ENCODE measurements around the gene BRSK2. TPM values are rescaled to one million over a fixed set of nuclear protein-coding genes. Genes with fewer than 3 reads are reported as not detected.
"Not testable (repeated sequence)": the region's sequence is repeated elsewhere in the genome, so short reads cannot be mapped to it uniquely, and the experiment has no call there.

BRSK2 gene
- total RNA-seq, 1 donor from 2014 or later, result 1.0 TPM

DNA sequence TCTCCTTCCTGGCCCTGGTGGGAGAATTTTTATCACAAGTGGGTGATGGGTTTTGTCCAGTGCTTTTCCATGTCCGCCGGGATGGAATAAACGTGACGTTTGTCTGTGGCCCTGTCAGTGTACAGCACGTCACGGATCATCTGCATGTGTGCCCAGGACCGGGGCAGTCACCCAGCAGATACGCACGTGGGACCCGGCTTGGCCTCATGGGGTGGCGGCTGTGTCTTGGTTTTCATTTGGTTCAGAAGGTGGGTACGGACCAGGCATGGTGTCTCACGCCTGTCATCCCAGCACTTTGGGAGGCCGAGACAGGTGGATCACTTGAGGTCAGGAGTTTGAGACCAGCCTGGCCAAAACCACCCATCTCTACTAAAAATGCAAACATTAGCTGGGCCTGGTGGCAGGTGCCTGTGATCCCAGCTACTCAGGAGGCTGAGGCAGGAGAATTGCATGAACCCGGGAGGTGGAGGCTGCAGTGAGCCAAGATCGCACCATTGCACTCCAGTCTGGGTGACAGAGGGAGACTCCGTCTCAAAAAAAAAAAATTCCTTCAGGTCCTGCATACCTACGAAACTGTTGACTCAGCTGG, 42.2 kb upstream of the BRSK2 start:
- H3K27ac ChIP-seq (ENCODE audit: low read depth, low read length); H3K4me1 ChIP-seq (ENCODE audit: control insufficient read depth in 3 of 3, insufficient read depth in 3 of 3, low read length in 3 of 3); H3K9me3 ChIP-seq (ENCODE audit: control insufficient read depth in 3 of 3, low read length in 3 of 3); H3K36me3 ChIP-seq (ENCODE audit: control insufficient read depth in 3 of 3, insufficient read depth in 3 of 3, low read length in 3 of 3); H3K4me3 ChIP-seq (ENCODE audit: low read length in 3 of 3); H3K9ac ChIP-seq (ENCODE audit: low read depth in 1 of 3, low read length in 3 of 3): not testable (repeated sequence)
- peaks cover 8 to 21% (median 10%) of the 10 kb centered on the region in 3 donors for H3K27me3 ChIP-seq (ENCODE audit: control insufficient read depth in 3 of 3, insufficient read depth in 3 of 3, low read length in 3 of 3)

DNA sequence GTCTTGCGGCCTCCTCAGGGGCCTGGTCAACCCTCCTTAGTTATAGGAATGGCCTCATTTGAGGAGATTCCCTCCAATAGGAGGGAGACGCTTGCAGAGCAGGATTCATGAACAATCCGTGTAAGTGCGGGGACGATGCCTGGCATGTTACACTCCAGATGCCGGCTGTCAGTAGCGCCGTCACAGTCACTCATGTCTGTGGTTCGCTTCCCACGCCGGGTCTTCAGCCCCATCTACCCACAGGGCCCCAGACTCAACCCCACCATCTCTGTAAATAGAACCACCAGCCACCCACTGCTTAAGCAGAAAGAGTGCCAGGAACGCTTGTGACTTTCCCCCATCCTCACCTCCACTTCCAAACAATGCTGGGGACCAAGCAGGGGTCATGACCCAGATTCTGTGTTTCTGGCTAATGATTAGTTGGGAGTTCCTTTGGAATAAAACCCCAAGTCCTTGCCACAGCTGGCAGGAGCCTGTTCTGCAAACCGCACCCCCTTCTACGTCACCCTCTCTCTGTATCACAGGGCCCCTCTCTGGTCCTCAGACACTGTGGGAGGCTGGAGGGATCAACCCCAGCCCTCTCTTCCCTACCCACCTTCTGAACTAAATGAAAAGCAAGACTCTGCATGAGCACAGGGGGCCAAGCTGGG, 41.5 kb upstream of the BRSK2 start:
- Histone ChIP-seq H3K4me3 (ENCODE audit: low read length in 3 of 3) (no peak overlapping the region), H3K36me3 (ENCODE audit: control insufficient read depth in 3 of 3, insufficient read depth in 3 of 3, low read length in 3 of 3) (no peaks in the 10 kb centered on the region), H3K9ac (ENCODE audit: low read depth in 1 of 3, low read length in 3 of 3) (no peak overlapping the region), H3K9me3 (ENCODE audit: control insufficient read depth in 3 of 3, low read length in 3 of 3) (no peaks in the 10 kb centered on the region), H3K27ac (ENCODE audit: low read depth, low read length) (no peak overlapping the region), H3K27me3 (ENCODE audit: control insufficient read depth in 3 of 3, insufficient read depth in 3 of 3, low read length in 3 of 3) (peaks cover 8 to 21% (median 10%) of the 10 kb centered on the region in 3 donors), H3K4me1 (ENCODE audit: control insufficient read depth in 3 of 3, insufficient read depth in 3 of 3, low read length in 3 of 3) (no peaks in the 10 kb centered on the region)

DNA sequence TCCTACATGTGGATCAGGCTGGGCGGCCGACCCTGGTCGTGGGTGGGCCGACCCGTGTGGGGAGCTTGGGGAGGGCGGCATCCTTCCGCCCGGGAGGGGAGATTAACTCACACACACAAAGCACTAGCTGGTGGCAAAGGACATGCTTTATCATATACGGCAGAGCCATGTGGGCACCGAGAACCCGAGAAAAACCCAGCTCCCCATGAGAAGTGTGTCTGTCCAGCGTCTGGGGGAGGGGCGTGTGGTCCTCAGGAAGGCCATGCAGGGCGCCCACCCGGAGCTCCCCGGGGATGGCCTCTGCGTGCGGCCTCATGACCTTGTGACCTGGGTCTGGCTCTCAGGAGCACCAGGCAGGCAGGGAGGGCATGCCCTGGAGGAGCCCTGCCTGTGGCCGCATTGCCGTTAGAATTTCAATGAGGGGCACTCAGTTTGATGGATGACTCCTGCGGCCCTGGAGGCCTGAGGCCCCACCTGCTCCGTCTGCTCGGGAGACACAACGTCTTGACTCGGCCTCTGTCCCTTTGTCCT, 40.9 kb upstream of the BRSK2 start:
- Histone ChIP-seq H3K9ac (ENCODE audit: low read depth in 1 of 3, low read length in 3 of 3) (no peak overlapping the region), H3K27me3 (ENCODE audit: control insufficient read depth in 3 of 3, insufficient read depth in 3 of 3, low read length in 3 of 3) (peaks cover 9 to 23% (median 15%) of the 10 kb centered on the region in 3 donors), H3K4me3 (ENCODE audit: low read length in 3 of 3) (no peak overlapping the region)

DNA sequence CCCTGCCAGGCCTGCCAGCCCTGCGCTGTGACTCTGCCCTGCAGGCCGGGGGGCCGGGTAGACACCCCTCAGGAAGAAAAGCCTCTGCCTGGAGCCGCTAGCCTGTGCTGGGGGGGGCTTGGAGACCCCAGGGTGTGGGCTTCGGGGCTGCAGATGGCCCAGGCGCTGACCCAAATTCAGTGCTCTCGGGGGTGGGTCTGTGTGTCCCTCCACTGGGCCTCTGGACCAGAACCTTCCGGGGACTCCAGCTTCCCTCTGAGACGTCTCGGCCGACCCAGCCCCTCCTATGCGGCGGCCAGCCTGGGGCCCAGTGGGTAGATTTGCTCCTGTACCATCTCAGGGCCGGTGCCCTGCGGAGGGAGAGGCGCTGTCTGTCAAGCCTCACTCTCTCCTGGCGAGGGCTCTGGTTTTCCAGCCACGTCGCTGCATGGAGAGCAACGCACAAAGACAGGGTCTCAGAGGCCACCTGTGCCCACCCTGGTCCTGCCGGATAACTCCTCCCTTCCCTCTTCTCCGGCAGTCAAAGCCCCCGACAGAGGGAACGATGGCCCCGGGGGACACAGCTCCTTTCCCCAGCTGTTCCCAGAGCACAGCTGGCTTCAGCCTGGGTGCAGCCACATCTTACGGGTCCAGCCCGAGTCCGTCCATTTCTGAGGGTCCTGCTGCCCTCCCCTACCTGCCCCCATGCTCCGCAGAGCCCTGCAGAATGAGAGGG, 40.2 kb upstream of the BRSK2 start:
- Histone ChIP-seq H3K36me3 (ENCODE audit: control insufficient read depth in 3 of 3, insufficient read depth in 3 of 3, low read length in 3 of 3) (no peaks in the 10 kb centered on the region), H3K27me3 (ENCODE audit: control insufficient read depth in 3 of 3, insufficient read depth in 3 of 3, low read length in 3 of 3) (peaks cover 15 to 30% (median 21%) of the 10 kb centered on the region in 3 donors), H3K9me3 (ENCODE audit: control insufficient read depth in 3 of 3, low read length in 3 of 3) (no peaks in the 10 kb centered on the region), H3K4me1 (ENCODE audit: control insufficient read depth in 3 of 3, insufficient read depth in 3 of 3, low read length in 3 of 3) (no peaks in the 10 kb centered on the region), H3K27ac (ENCODE audit: low read depth, low read length) (no peak overlapping the region), H3K9ac (ENCODE audit: low read depth in 1 of 3, low read length in 3 of 3) (no peak overlapping the region), H3K4me3 (ENCODE audit: low read length in 3 of 3) (no peak overlapping the region)

More for the DNA sequence above, 40.9 kb upstream of the BRSK2 start:
- no peaks in the 10 kb centered on the region for H3K9me3 ChIP-seq (ENCODE audit: control insufficient read depth in 3 of 3, low read length in 3 of 3)
- H3K36me3 ChIP-seq (ENCODE audit: control insufficient read depth in 3 of 3, insufficient read depth in 3 of 3, low read length in 3 of 3), result no peaks in the 10 kb centered on the region
- H3K27ac ChIP-seq (ENCODE audit: low read depth, low read length), result no peak overlapping the region
- H3K4me1 ChIP-seq (ENCODE audit: control insufficient read depth in 3 of 3, insufficient read depth in 3 of 3, low read length in 3 of 3), result no peaks in the 10 kb centered on the region

DNA sequence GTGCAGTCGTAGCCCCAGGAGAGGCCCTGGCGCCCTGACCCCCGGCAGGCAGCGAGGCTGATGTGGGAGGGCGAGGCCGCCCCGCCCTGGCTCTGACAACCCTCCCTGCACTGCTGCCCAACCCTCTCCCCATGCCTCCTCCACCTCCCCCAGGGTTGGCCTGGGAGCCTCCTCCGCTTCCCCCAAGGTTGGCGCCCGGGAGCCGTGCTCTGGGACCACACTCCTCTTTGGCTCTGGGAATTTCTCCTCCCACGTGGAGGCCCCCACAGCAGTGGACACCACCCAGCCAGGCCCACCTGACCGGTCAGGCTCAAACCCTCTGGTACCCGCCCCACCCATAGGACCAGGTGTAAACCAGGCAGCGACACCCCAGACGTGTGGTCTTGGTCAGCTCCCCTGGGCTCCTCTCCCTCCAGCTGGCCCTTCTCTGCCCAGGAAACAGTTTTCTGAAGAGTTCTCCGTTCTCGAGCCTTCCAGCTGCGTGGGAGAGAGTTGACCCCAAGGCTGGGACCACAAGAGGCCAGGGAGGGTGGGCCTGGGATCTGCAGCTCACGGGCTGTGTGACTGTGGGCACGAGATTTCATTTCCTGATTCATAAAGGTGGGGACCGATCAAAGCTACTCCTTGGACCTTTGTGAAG, 39.5 kb upstream of the BRSK2 start:
- Histone ChIP-seq H3K36me3 (ENCODE audit: control insufficient read depth in 3 of 3, insufficient read depth in 3 of 3, low read length in 3 of 3) (no peaks in the 10 kb centered on the region), H3K9ac (ENCODE audit: low read depth in 1 of 3, low read length in 3 of 3) (no peak overlapping the region), H3K4me3 (ENCODE audit: low read length in 3 of 3) (no peak overlapping the region), H3K27ac (ENCODE audit: low read depth, low read length) (no peak overlapping the region), H3K4me1 (ENCODE audit: control insufficient read depth in 3 of 3, insufficient read depth in 3 of 3, low read length in 3 of 3) (no peaks in the 10 kb centered on the region), H3K27me3 (ENCODE audit: control insufficient read depth in 3 of 3, insufficient read depth in 3 of 3, low read length in 3 of 3) (peaks cover 16 to 33% (median 26%) of the 10 kb centered on the region in 3 donors), H3K9me3 (ENCODE audit: control insufficient read depth in 3 of 3, low read length in 3 of 3) (no peaks in the 10 kb centered on the region)

DNA sequence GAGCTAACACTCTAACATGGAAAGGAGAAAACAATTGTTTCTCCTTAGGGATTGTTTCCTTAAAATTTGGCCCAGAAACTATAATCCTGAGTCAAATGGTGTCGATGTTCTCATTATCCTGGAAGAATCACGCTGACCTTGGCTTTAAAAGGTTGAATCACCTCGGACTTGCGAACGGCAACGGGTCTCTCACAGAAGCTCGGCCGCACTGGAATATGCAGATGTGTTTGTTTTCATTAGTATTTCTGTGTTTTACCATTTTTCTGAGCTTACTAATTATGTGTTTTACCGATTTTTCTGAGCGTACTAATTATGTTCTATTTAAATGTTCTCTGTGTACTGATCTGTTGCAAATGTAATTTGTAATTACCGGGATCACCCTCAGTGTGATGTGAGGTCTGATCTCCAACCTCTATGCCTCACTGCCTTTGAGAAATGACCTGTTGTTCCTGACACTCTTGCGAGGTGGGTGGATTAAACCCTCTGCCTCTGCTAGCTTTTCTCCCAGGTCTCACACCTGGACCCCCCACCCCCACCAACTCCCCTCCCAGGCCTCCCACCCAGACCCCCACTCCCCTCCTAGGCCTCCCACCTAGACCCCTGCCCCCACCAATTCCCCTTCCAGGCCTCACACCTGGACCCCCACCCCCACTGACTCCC, 38.3 kb upstream of the BRSK2 start:
- Histone ChIP-seq H3K9me3 (ENCODE audit: control insufficient read depth in 3 of 3, low read length in 3 of 3) (no peaks in the 10 kb centered on the region), H3K4me3 (ENCODE audit: low read length in 3 of 3) (no peak overlapping the region), H3K9ac (ENCODE audit: low read depth in 1 of 3, low read length in 3 of 3) (no peak overlapping the region), H3K27ac (ENCODE audit: low read depth, low read length) (no peak overlapping the region), H3K36me3 (ENCODE audit: control insufficient read depth in 3 of 3, insufficient read depth in 3 of 3, low read length in 3 of 3) (no peaks in the 10 kb centered on the region), H3K27me3 (ENCODE audit: control insufficient read depth in 3 of 3, insufficient read depth in 3 of 3, low read length in 3 of 3) (peaks cover 22 to 33% (median 28%) of the 10 kb centered on the region in 3 donors), H3K4me1 (ENCODE audit: control insufficient read depth in 3 of 3, insufficient read depth in 3 of 3, low read length in 3 of 3) (no peaks in the 10 kb centered on the region)

DNA sequence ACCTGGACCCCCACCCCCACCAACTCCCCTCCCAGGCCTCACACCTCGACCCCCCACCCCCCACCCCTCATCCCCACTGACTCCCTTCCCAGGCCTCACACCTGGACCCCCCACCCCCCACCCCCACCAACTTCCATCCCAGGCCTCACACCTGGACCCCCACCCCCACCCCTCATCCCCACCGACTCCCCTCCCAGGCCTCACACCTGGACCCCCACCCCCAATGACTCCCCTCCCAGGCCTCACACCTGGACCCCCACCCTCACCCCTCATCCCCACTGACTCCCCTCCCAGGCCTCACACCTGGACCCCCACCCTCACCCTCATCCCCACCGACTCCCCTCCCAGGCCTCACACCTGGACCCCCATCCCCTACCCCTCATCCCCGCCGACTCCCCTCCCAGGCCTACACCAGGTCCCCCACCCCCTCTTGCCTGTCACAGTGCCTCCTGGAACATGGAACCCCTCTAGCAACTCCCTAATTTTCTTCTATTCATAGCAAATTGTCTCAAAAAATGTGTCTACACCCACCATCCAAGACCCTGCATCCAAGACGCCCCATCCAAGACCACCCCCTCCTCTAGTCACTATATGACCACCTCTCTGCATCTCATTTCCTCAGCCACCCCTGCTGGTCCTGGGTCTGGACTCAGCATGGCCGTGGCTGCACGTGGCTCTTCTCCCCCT, 36.9 kb upstream of the BRSK2 start:
- Histone ChIP-seq H3K4me1 (ENCODE audit: control insufficient read depth in 3 of 3, insufficient read depth in 3 of 3, low read length in 3 of 3) (no peaks in the 10 kb centered on the region), H3K27me3 (ENCODE audit: control insufficient read depth in 3 of 3, insufficient read depth in 3 of 3, low read length in 3 of 3) (peaks cover 21 to 33% (median 29%) of the 10 kb centered on the region in 3 donors), H3K9me3 (ENCODE audit: control insufficient read depth in 3 of 3, low read length in 3 of 3) (no peaks in the 10 kb centered on the region), H3K36me3 (ENCODE audit: control insufficient read depth in 3 of 3, insufficient read depth in 3 of 3, low read length in 3 of 3) (no peaks in the 10 kb centered on the region), H3K4me3 (ENCODE audit: low read length in 3 of 3) (no peak overlapping the region), H3K27ac (ENCODE audit: low read depth, low read length) (no peak overlapping the region), H3K9ac (ENCODE audit: low read depth in 1 of 3, low read length in 3 of 3) (no peak overlapping the region)

DNA sequence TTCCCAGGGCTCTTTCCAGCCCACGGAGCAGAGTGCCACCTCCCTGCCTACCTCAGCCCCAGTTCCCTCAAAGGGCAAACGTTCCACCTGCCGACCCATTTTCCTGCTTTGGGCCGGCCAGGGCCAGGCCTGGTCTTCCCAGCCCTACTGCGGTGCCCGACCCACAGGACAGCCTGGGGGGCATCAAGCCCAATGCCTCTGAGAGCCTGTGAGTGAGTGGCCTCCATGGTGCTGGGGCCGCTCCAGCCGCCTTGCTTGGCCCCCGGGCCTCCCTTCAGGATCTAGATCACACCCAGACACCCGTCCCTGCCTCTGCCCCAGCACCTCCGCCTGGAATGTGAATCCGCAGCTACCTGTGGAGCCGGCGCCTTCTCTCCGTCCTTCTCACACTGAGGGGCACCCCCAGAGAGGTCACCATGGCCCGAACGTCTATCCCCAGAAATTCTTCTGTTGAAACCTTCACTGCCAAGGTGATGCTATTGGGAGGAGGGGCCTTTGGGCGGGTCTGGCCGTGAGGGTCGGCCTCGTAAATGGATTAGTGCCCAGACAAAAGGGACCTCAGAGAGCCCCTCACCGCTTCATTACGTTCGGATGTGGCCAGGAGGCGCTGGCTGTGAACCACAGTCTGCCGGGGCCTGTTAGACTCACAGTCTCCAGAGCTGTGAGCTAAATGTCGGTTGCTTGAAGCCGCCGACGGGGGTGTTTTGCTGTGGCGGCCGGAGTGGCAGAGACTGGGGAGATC, 36.2 kb upstream of the BRSK2 start:
- H3K36me3 ChIP-seq (ENCODE audit: control insufficient read depth in 3 of 3, insufficient read depth in 3 of 3, low read length in 3 of 3), result no peaks in the 10 kb centered on the region

More for the DNA sequence above, 36.2 kb upstream of the BRSK2 start:
- Histone ChIP-seq H3K27ac (ENCODE audit: low read depth, low read length) (no peak overlapping the region), H3K9me3 (ENCODE audit: control insufficient read depth in 3 of 3, low read length in 3 of 3) (no peaks in the 10 kb centered on the region), H3K27me3 (ENCODE audit: control insufficient read depth in 3 of 3, insufficient read depth in 3 of 3, low read length in 3 of 3) (peaks cover 25 to 36% (median 31%) of the 10 kb centered on the region in 3 donors), H3K9ac (ENCODE audit: low read depth in 1 of 3, low read length in 3 of 3) (no peak overlapping the region), H3K4me1 (ENCODE audit: control insufficient read depth in 3 of 3, insufficient read depth in 3 of 3, low read length in 3 of 3) (no peaks in the 10 kb centered on the region), H3K4me3 (ENCODE audit: low read length in 3 of 3) (no peak overlapping the region)

Data from skeletal muscle tissue (tissue), 4 donors.